Panc1 (cell line): ENCODE measurements around the gene NTM. TPM values are rescaled to one million over a fixed set of nuclear protein-coding genes. Genes with fewer than 3 reads are reported as not detected.

ENCODE experiments used
- ATAC-seq: fragments of 200-7000 bp; cut with Tn5 transposase; 2 replicates; pipeline ENCODE4 v1.9.1; 2020; ENCODE audit warnings: mild to moderate bottlenecking, moderate library complexity
- BruUV-seq: library from RNA; stranded (reverse); fragments of 400-500 nt; replicated peaks from 2 replicates; lab custom pipeline; 2021; lab: Mats Ljungman, UMichigan
- CTCF ChIA-PET: fragments of 300-600 bp; sonication (Branson Sonifier 250); formaldehyde crosslinking; loops from one replicate; lab custom pipeline; 2022; ENCODE audit warnings: antibody characterized with exemption; lab: Charles Lee
- POLR2A ChIA-PET: fragments of 300-600 bp; sonication (Branson Sonifier 250); formaldehyde crosslinking; loops from one replicate; lab custom pipeline; 2022; ENCODE audit warnings: antibody characterized with exemption; lab: Charles Lee
- DNase-seq: peaks from one replicate; pipeline ENCODE4 v3.0.0-alpha.2; 2010; ENCODE audit warnings: low read depth, low spot score
- H3K27ac ChIP-seq: 2 replicates; pipeline ENCODE4 v1.5.1; 2011; ENCODE audit warnings: mild to moderate bottlenecking, low read length, inconsistent platforms
- H3K27me3 ChIP-seq: fragments of 200-500 bp; sonication (Bioruptor generic); 2 replicates; pipeline ENCODE4 v1.6.0; 2014; ENCODE audit warnings: low read length, inconsistent platforms; ENCODE audit not compliant: control insufficient read depth, insufficient read depth
- H3K36me3 ChIP-seq: fragments of 200-500 bp; sonication (Bioruptor generic); 2 replicates; pipeline ENCODE4 v1.5.1; 2014; ENCODE audit warnings: inconsistent platforms, mild to moderate bottlenecking, low read length, moderate library complexity; ENCODE audit not compliant: control insufficient read depth, insufficient read depth
- H3K4me1 ChIP-seq: 2 replicates; pipeline ENCODE4 v1.5.1; 2011; ENCODE audit warnings: inconsistent platforms, mild to moderate bottlenecking, low read length, moderate library complexity; ENCODE audit not compliant: control insufficient read depth, insufficient read depth
- H3K4me3 ChIP-seq, 2 experiments: 2 replicates each; pipeline ENCODE4 v1.5.1; 2011 to 2012; ENCODE audit warnings: low read depth in 2 of 2, low read length in 2 of 2, mild to moderate bottlenecking in 2 of 2, inconsistent platforms in 1 of 2, moderate library complexity in 1 of 2
- H3K9me3 ChIP-seq: fragments of 200-500 bp; sonication (Bioruptor generic); 2 replicates; pipeline ENCODE4 v1.5.1; 2014; ENCODE audit warnings: low read depth, mild to moderate bottlenecking, inconsistent platforms, low read length, moderate library complexity; ENCODE audit not compliant: control insufficient read depth, insufficient read depth
- POLR2AphosphoS5 ChIP-seq: IDR thresholded peaks from 2 replicates; pipeline ENCODE4 v1.6.1; 2012; ENCODE audit warnings: mild to moderate bottlenecking, low read depth, low read length, moderate library complexity
- SIN3A ChIP-seq: IDR thresholded peaks from 2 replicates; pipeline ENCODE4 v1.6.1; 2012; ENCODE audit warnings: low read depth, mild to moderate bottlenecking, low read length, moderate library complexity, borderline replicate concordance; ENCODE audit not compliant: insufficient read depth
- TCF7L2 ChIP-seq: IDR thresholded peaks from 2 replicates; pipeline ENCODE4 v1.6.1; 2011; ENCODE audit warnings: mild to moderate bottlenecking, low read depth, low read length, inconsistent platforms
- in situ Hi-C: cut with HindIII; loops from 2 replicates; pipeline ENCODE4 v1.10.0; 2016; ENCODE audit warnings: low sequenced_read_pairs, low pct_unique_long_range_greater_than_20kb
- intact Hi-C: fragments of 100-400 bp; cut with micrococcal nuclease; formaldehyde crosslinking; loops from one replicate; pipeline ENCODE4 v1.10.0; 2022; ENCODE audit not compliant: unreplicated experiment
- total RNA-seq: library from RNA; stranded (reverse); gene quantifications from one replicate; pipeline ENCODE4 v1.2.1, GENCODE V29; 2021; ENCODE audit not compliant: unreplicated experiment
- TF ChIP-seq, protein P1 (sequence below): fragments of 450-650 bp; IDR thresholded peaks from 2 replicates; pipeline ENCODE4 v1.5.1; 2017; ENCODE audit warnings: mild to moderate bottlenecking
- TF ChIP-seq, protein P2 (sequence below), 2 experiments: IDR thresholded peaks; 2 replicates each; pipeline ENCODE4 v1.6.1; 2011 to 2012; ENCODE audit warnings: low read depth in 2 of 2, control low read depth in 1 of 2, low read length in 1 of 2, mild to moderate bottlenecking in 1 of 2, moderate library complexity in 1 of 2; ENCODE audit not compliant: insufficient read depth in 1 of 2

The NTM gene
- total RNA-seq, 1 experiment from 2014 or later, result 0.10 TPM

DNA sequence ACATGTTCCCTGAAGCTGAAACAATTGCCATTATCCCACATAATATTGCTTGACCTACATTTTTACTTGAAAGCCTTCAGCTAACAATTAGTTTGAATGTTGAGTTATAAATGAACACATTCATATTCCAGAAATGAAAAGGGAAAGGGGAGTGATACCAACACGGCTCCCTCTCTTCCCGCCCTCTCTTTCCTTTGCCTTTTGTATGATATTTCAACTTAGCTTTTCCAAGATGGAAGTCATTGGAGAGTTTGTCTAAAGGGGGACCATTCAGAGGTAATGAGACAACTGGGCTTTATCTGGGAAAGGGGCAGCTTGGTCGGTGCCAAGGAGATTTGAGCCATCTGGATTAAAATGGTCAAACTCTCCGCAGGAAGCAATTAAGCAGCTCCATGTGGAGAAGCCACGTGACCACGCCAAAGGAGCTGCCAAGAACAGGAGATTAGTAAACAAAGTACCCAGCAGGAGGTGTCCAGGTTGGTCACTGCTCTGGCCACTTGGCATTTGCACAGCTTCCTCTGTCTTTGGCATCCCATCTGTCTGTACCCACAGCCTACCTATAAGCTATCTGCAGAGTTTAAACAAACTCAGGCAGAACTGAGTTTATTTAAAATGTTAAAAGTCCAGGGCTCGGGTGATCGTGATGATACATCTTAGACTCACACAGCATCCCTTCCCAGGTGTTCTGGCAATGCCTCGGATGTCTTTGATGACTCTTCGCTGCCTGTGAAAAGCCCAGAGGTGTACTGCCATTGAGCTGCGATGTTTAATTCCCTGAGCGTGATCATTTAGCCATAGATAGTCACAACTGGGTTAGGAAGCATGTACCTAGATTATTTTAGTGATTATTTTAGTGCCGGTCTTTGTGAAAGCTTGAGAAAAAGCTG lies 735.9 kb downstream of the NTM start:
- ChIA-PET CTCF (no interaction called here), POLR2A (no interaction called here)
- Histone ChIP-seq H3K36me3 (no peaks in the 10 kb centered on the region), H3K27ac (no peak overlapping the region), H3K27me3 (no peaks in the 10 kb centered on the region), H3K9me3 (no peaks in the 10 kb centered on the region), H3K4me1 (no peaks in the 10 kb centered on the region), H3K4me3 (no peak overlapping the region)
- BruUV-seq, result no TSS peak
- TF ChIP-seq TCF7L2, result no peak
- no peak for TF ChIP-seq SIN3A
- TF ChIP-seq, protein P1, sequence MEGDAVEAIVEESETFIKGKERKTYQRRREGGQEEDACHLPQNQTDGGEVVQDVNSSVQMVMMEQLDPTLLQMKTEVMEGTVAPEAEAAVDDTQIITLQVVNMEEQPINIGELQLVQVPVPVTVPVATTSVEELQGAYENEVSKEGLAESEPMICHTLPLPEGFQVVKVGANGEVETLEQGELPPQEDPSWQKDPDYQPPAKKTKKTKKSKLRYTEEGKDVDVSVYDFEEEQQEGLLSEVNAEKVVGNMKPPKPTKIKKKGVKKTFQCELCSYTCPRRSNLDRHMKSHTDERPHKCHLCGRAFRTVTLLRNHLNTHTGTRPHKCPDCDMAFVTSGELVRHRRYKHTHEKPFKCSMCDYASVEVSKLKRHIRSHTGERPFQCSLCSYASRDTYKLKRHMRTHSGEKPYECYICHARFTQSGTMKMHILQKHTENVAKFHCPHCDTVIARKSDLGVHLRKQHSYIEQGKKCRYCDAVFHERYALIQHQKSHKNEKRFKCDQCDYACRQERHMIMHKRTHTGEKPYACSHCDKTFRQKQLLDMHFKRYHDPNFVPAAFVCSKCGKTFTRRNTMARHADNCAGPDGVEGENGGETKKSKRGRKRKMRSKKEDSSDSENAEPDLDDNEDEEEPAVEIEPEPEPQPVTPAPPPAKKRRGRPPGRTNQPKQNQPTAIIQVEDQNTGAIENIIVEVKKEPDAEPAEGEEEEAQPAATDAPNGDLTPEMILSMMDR, result no peak
- TF ChIP-seq, protein P2, sequence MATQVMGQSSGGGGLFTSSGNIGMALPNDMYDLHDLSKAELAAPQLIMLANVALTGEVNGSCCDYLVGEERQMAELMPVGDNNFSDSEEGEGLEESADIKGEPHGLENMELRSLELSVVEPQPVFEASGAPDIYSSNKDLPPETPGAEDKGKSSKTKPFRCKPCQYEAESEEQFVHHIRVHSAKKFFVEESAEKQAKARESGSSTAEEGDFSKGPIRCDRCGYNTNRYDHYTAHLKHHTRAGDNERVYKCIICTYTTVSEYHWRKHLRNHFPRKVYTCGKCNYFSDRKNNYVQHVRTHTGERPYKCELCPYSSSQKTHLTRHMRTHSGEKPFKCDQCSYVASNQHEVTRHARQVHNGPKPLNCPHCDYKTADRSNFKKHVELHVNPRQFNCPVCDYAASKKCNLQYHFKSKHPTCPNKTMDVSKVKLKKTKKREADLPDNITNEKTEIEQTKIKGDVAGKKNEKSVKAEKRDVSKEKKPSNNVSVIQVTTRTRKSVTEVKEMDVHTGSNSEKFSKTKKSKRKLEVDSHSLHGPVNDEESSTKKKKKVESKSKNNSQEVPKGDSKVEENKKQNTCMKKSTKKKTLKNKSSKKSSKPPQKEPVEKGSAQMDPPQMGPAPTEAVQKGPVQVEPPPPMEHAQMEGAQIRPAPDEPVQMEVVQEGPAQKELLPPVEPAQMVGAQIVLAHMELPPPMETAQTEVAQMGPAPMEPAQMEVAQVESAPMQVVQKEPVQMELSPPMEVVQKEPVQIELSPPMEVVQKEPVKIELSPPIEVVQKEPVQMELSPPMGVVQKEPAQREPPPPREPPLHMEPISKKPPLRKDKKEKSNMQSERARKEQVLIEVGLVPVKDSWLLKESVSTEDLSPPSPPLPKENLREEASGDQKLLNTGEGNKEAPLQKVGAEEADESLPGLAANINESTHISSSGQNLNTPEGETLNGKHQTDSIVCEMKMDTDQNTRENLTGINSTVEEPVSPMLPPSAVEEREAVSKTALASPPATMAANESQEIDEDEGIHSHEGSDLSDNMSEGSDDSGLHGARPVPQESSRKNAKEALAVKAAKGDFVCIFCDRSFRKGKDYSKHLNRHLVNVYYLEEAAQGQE (IDR thresholded peaks at IDR 0.05; ENCODE audit: insufficient read depth in 1 of 2, low read depth in 2 of 2, low read length in 1 of 2), result no peak
- no peak for TF ChIP-seq POLR2AphosphoS5
- in situ Hi-C loops, result no loop called here
- intact Hi-C loops, result no loop called here
- ATAC-seq (no peak), DNase-seq (no peak)

DNA sequence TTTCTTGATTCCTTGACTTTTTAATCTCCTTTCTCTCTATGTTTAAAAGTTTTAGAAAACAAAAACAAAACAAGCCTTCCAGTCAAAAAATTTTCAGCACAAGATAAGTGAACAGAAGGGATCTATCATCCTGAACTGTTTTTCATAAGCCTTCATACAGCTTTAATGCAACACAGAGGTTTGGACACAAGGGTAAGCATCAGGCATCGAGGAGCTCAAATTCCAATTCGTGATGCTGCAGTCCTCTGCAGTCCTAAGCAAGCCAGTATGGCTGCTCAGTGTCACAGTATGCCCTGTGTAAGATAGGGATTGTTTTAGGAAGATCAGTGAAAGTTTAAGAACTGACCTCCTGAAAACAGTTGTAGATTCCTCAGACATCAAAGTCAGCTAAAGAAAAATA lies 740.9 kb downstream of the NTM start:
- ChIA-PET POLR2A (no interaction called here), CTCF (no interaction called here)
- no peaks in the 10 kb centered on the region for H3K36me3 ChIP-seq
- no peaks in the 10 kb centered on the region for H3K4me1 ChIP-seq
- in situ Hi-C loops (no loop called here), intact Hi-C loops (no loop called here)
- no peak overlapping the region for H3K4me3 ChIP-seq
- BruUV-seq, result no TSS peak
- H3K27me3 ChIP-seq, result peaks cover 2% of the 10 kb centered on the region; the same call in 1 of the 2 replicates
- no peak for TF ChIP-seq SIN3A
- TF ChIP-seq, protein P1, result no peak
- no peak for TF ChIP-seq POLR2AphosphoS5
- no peak for TF ChIP-seq TCF7L2
- TF ChIP-seq, protein P2 (IDR thresholded peaks at IDR 0.05; ENCODE audit: insufficient read depth in 1 of 2, low read depth in 2 of 2, low read length in 1 of 2), result no peak
- no peak overlapping the region for H3K27ac ChIP-seq
- ATAC-seq (no peak), DNase-seq (no peak)
- no peaks in the 10 kb centered on the region for H3K9me3 ChIP-seq
